Activated naive CD4-positive, alpha-beta T cell treated with anti-CD3 and anti-CD28 coated beads, Interleukin-2, amount 10 ng/mL, durations not matched to agents 7 days and 5 days (primary cell): ENCODE data around the gene CCNE1.
A peak's percentile ranks its signal among the peaks of the same experiment; 100 is the strongest.
"Not testable (repeated sequence)": the region's sequence is repeated elsewhere in the genome, so short reads cannot be mapped to it uniquely, and the experiment has no call there.

Source experiments
- CTCF ChIA-PET: fragments of 350-600 bp; sonication (Branson Sonifier 250); formaldehyde crosslinking; loops from one replicate; lab custom pipeline; 2021; ENCODE audit warnings: antibody characterized with exemption; lab: Charles Lee
- DNase-seq: peaks from one replicate; pipeline ENCODE4 v3.0.0-alpha.2; 2020
- H3K27ac Mint-ChIP-seq: one replicate; pipeline ENCODE4 v1.8.0; 2021; ENCODE audit warnings: mild to moderate bottlenecking, moderate library complexity, mixed read lengths
- H3K27me3 Mint-ChIP-seq: one replicate; pipeline ENCODE4 v1.8.0; 2021; ENCODE audit warnings: mild to moderate bottlenecking, mixed read lengths
- H3K36me3 Mint-ChIP-seq: one replicate; pipeline ENCODE4 v1.8.0; 2021; ENCODE audit warnings: mixed read lengths
- H3K4me1 Mint-ChIP-seq: one replicate; pipeline ENCODE4 v1.8.0; 2021; ENCODE audit warnings: mixed read lengths
- H3K4me3 Mint-ChIP-seq: one replicate; pipeline ENCODE4 v1.8.0; 2021; ENCODE audit warnings: mild to moderate bottlenecking, moderate library complexity, mixed read lengths
- H3K9me3 Mint-ChIP-seq: one replicate; pipeline ENCODE4 v1.8.0; 2021; ENCODE audit warnings: mixed read lengths

CCNE1 gene

DNA sequence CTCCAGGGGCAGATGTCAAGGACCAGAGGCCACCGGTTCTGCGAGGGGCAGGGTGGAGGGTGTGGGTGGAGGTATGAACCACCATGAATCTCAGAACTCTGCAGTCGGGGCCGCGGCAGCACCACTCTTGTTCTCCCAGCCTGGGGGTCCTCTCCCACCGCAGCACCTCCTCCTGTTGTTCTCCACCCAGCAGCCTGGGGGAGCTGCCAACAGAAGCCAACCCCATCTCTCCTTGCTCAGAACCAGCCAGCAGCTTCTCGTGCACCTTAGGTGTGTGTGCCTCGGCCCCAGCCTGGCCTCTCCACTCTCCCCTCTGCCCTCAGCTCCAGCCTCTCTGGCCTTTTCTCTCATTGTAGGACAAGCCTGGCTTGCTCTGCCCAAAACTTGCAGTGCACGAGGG is 31.9 kb upstream of the CCNE1 start:
- Mint-ChIP-seq H3K36me3 (no peaks in the 10 kb centered on the region), H3K4me3 (no peak overlapping the region), H3K27me3 (peaks cover 13% of the 10 kb centered on the region), H3K4me1 (no peaks in the 10 kb centered on the region), H3K27ac (no peak overlapping the region), H3K9me3 (no peaks in the 10 kb centered on the region)
- CTCF ChIA-PET: interaction anchor here (1.4 kb wide), 1 partner anchor 20 kb away, joined by 4 read pairs; no protein-coding TSS in a partner anchor
- no peak for DNase-seq

DNA sequence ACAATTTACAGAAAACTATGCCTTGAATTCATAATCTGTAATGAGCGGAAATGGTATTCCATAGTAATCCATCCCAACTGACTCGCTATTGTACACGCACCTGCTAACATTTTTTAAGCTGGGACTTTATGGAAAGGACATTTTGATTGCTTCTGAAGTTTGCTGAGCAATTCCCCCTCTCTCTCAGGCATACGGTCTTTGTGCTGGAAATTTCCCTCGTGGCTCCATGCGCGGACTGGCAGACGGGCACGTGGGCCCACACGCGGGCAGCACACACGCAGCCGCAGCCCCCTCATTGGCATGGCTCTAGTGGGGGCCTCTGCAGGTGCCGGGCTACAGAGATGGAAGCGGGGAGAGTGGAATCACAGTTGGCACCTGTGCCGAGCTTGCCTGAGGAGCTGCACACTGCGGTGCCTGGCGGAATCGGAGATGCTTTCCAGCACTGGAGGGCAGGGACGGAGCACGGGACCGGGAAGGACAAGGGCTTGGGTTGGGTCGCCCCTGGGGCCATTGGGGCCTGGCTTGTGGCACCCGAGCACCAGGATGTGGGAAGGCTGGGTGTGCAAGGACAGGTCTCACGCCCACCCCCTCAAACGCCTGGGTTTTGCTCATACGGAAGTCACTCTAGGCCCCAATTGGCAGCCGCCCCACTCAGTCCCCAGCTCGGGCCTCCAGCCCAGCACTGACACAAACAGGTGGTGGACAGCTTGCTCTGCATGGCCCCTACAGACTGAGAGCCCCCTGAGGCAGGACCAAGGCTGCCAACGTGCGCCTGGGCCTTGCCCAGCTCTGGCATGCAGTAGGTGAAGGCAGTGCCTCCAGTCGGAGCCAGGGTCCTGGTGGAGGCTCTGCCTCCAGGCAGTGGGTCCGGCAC is 30.2 kb upstream of the CCNE1 start:
- Mint-ChIP-seq H3K36me3 (no peaks in the 10 kb centered on the region), H3K4me3 (no peak overlapping the region), H3K27ac (no peak overlapping the region), H3K27me3 (peaks cover 21% of the 10 kb centered on the region), H3K4me1 (peaks cover 3% of the 10 kb centered on the region), H3K9me3 (no peaks in the 10 kb centered on the region)
- CTCF ChIA-PET: no interaction called here
- no peak for DNase-seq

DNA sequence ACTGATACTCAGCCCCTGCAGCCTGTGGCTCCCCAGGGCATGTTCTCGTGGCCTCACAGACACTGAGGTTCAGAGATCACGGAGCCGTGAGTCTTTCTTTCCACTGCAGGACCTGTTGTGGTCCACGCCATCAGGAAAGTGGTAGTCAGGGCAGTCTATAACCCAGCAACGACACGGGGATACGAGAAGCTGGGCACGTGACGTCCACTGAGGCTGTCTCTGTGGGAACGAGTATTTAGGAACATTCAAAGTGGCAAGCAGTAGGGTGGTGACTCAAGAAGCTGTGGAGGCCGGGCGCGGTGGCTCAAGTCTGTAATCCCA is 29.6 kb upstream of the CCNE1 start:
- CTCF ChIA-PET: no interaction called here
- peaks cover 23% of the 10 kb centered on the region for H3K27me3 Mint-ChIP-seq

DNA sequence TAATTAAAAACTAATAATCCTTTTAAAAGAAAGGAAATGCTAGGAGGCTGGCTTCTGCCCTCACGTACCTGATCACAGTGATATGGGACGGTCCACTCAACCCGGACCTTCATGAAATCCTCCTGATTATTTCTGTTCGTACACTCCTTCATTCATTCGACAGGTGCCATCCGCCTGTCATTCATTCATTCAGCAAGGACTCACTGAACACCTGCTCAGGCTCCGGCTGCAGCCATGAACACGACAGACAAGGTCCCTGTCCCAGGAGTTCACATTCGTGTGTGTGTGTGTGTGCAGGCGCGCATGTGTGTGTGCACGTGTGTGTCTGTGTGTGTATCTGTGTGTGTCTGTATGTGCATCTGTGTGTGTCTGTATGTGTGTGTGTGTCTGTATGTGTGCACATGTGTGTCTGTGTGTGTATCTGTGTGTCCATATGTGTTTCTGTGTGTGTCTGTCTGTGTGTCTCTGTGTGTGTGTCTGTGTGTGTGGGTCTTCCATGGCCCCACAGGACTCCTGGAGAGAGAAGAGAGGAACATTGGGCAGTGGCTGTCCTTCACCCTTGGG is 28.1 kb upstream of the CCNE1 start:
- H3K27ac Mint-ChIP-seq: no peak overlapping the region
- no peaks in the 10 kb centered on the region for H3K36me3 Mint-ChIP-seq
- no peaks in the 10 kb centered on the region for H3K9me3 Mint-ChIP-seq
- DNase-seq: no peak
- H3K4me1 Mint-ChIP-seq: peaks cover 3% of the 10 kb centered on the region
- no peak overlapping the region for H3K4me3 Mint-ChIP-seq
- H3K27me3 Mint-ChIP-seq: peaks cover 19% of the 10 kb centered on the region
- CTCF ChIA-PET: no interaction called here

More for the DNA sequence above, 29.6 kb upstream of the CCNE1 start:
- Mint-ChIP-seq H3K4me3 (no peak overlapping the region), H3K27ac (no peak overlapping the region), H3K4me1 (peaks cover 3% of the 10 kb centered on the region), H3K36me3 (no peaks in the 10 kb centered on the region), H3K9me3 (no peaks in the 10 kb centered on the region)
- no peak for DNase-seq

DNA sequence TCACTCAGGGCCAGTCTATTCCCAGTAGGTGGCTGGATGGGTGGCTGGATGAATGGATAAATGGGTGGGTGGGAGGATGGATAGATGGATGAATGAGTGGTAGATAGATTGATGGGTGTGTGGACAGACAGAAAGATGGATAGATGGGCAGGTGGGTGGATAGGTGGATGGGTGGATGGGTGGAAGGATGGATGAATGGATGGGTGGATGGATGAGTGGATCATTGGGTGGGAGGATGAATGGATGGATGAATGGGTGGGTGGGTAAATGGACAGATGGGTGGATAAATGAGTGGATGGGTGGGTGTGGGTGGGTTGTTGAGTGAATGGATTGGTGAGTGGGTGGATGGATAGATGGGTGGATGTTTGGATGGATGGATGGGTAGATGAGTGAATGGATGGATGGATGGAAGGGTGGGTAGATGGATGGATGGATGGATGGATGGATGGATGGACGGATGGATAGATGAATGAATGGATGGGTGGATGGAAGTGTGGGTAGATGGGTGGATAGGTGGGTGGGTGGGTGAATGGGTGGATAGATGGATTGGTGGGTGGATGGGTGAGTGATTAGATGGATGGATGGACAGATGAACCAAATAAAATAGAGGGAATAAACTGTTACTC is 27.1 kb upstream of the CCNE1 start:
- Mint-ChIP-seq H3K27me3 (peaks cover 16% of the 10 kb centered on the region), H3K36me3 (no peaks in the 10 kb centered on the region), H3K9me3 (no peaks in the 10 kb centered on the region), H3K27ac (no peak overlapping the region), H3K4me3 (no peak overlapping the region), H3K4me1 (peaks cover 3% of the 10 kb centered on the region)
- CTCF ChIA-PET: interaction anchor here (1.2 kb wide), 1 partner anchor 88 kb away, joined by 3 read pairs; no protein-coding TSS in a partner anchor
- no peak for DNase-seq

DNA sequence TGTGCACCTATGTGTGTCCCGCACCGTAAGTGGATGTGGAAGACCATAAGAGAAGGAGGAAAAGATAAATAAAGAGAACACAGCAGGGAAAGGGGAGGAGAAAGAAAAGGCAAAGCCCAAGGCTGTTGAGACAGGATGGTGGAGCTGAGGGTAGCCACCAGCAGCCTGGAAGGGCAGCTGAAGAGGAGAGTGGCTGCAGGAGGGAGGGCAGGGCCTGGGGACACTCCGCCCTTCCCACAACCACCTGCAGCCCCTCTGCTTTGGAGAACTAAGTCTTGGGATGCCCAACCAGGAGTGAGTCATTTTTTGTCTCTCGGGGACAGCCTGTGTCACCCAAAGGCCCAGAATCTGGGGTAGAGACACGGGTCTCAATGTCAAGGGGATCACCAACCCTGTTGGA is 26.4 kb upstream of the CCNE1 start:
- Mint-ChIP-seq H3K9me3 (no peaks in the 10 kb centered on the region), H3K4me3 (no peak overlapping the region), H3K27ac (no peak overlapping the region), H3K36me3 (no peaks in the 10 kb centered on the region), H3K4me1 (peaks cover 6% of the 10 kb centered on the region), H3K27me3 (peaks cover 10% of the 10 kb centered on the region)
- DNase-seq: no peak
- CTCF ChIA-PET: interaction anchor here (1.0 to 2.1 kb wide), 4 partner anchors 15 to 87 kb away, joined by 3 to 8 read pairs (median 4); no protein-coding TSS in a partner anchor

DNA sequence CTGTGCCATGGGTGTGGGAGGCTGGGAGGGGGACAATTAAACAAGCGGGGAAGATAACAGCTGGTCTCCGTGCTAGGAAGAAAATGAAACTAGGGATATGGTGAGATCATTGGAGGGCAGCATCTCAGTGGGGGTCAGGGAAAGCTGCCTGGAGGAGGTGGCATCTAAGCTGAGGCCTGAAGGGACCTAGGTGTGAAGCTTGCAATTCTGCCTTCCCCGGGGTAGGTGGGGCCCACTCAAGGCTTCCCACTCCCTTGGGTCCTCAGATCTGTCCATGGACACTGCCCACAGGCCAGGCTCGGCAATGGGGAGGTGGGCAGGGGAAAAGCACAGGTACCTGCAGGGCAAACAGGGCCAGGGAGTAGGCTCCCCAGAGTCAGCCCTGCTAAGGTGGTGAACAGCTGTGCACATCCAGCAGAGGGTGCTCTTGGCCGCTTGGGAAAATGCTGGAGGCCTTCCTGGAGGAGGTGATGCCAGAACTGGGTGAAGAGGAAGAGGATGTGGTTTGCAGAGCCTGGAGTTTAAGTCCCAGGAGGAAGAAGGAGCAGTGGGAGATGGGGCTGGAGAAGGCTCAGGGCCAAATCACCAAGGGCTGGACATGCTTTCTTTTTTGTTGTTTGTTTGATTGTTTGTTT is 25.7 kb upstream of the CCNE1 start:
- CTCF ChIA-PET: interaction anchor here (1.0 to 2.1 kb wide), 4 partner anchors 14 to 86 kb away, joined by 3 to 8 read pairs (median 4); no protein-coding TSS in a partner anchor
- Mint-ChIP-seq H3K4me3 (no peak overlapping the region), H3K36me3 (no peaks in the 10 kb centered on the region), H3K27ac (no peak overlapping the region), H3K4me1 (peaks cover 6% of the 10 kb centered on the region), H3K27me3 (peaks cover 14% of the 10 kb centered on the region), H3K9me3 (no peaks in the 10 kb centered on the region)
- DNase-seq: peak; percentile 42

DNA sequence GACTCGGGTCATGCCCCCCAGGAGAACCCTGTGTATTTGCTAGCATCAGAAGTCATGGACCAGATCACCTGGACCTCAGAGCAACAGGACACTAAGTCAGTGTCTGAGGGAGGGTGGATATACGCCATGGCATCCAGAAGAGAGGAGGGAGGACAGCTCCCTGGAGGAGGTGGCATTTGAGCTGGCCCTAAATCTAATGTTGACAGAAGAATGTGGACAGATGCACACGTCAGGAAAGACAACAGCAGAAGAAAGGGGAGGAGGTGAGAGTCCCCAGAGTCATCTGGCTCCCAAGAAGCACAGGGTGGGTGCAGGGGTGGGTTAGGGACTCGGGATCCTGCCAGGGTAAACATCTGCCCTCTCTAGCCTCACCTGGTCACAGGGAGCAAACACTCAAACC is 24.5 kb upstream of the CCNE1 start:
- CTCF ChIA-PET: interaction anchor here (2.1 kb wide), 1 partner anchor 27 kb away, joined by 8 read pairs; no protein-coding TSS in a partner anchor
- DNase-seq: no peak
- no peak overlapping the region for H3K27ac Mint-ChIP-seq
- H3K36me3 Mint-ChIP-seq: no peaks in the 10 kb centered on the region
- H3K27me3 Mint-ChIP-seq: peaks cover 17% of the 10 kb centered on the region
- peaks cover 6% of the 10 kb centered on the region for H3K4me1 Mint-ChIP-seq
- H3K4me3 Mint-ChIP-seq: no peak overlapping the region
- H3K9me3 Mint-ChIP-seq: no peaks in the 10 kb centered on the region

DNA sequence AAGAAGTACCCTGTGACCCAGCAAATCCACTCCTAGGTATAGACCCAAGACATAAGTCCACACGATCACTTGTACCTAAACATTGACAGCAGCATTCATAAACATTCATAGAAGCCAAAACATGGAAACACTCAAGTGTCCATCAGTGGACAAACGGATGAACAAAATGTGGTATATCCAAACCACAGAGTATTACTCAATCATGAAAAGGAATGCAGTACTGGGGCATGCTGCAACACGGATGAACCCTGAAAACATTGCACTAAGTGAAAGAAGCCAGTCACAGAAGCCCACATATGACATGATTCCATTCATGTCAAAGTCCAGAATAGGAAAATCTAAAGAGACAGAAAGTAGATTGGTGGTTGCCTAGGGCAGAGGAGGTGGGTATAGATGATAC is 22.8 kb upstream of the CCNE1 start:
- Mint-ChIP-seq H3K9me3 (no peaks in the 10 kb centered on the region), H3K4me1 (peaks cover 6% of the 10 kb centered on the region), H3K36me3 (no peaks in the 10 kb centered on the region), H3K27ac (no peak overlapping the region), H3K27me3 (peaks cover 18% of the 10 kb centered on the region), H3K4me3 (no peak overlapping the region)
- CTCF ChIA-PET: no interaction called here
- DNase-seq: no peak

DNA sequence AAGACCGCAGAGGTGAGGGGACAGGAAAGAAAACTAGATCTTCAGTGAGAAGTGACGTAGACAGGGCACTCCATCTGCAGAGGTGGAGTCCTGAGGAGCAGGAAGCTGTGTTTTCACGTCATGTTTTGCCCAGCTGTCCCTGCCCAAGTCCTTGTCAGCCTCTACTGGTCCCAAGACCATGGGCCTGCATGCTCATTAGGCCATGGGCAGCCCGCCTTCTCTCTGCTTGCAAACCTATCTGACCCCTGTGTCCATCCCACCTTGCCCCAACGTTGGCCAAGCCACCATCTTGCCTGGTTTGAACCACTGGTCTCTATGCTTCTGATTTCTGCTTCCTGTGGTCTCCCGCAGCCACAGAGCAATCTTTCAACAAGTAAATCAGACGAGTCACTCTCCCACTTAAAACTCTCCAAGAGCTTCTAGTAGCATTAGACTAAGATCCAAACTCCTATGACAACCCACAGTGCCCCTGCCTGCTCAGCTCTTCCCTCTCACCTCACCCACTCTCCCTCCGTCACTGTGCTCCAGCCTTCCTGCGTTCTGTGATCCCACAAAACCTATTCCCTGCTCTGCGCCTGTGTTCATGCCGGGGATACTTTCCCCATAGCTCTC is 18.6 kb upstream of the CCNE1 start:
- CTCF ChIA-PET: interaction anchor here (1.1 kb wide), 1 partner anchor 33 kb away, joined by 3 read pairs; no protein-coding TSS in a partner anchor
- Mint-ChIP-seq H3K36me3 (no peaks in the 10 kb centered on the region), H3K4me1 (peaks cover 3% of the 10 kb centered on the region), H3K4me3 (no peak overlapping the region), H3K9me3 (no peaks in the 10 kb centered on the region), H3K27me3 (peaks cover 19% of the 10 kb centered on the region), H3K27ac (no peak overlapping the region)
- DNase-seq: no peak

DNA sequence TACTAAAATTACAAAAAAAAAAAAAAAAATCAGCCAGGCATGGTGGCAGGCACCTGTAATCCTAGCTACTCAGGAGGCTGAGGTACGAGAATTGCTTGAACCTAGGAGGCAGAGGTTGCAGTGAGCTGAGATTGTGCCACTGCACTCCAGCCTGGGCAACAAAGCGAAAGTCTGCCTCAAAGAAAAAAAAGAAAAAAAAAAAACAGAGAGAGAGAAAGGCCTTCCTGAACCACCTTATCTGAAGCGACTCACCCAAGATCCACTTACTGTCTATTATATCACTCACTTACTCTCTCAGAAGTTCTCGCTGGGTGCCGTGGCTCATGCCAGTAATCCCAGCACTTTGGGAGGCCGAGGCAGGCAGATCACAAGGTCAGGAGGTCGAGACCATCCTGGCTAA is 17.3 kb upstream of the CCNE1 start:
- not testable (repeated sequence) for H3K4me3 Mint-ChIP-seq, H3K4me1 Mint-ChIP-seq

DNA sequence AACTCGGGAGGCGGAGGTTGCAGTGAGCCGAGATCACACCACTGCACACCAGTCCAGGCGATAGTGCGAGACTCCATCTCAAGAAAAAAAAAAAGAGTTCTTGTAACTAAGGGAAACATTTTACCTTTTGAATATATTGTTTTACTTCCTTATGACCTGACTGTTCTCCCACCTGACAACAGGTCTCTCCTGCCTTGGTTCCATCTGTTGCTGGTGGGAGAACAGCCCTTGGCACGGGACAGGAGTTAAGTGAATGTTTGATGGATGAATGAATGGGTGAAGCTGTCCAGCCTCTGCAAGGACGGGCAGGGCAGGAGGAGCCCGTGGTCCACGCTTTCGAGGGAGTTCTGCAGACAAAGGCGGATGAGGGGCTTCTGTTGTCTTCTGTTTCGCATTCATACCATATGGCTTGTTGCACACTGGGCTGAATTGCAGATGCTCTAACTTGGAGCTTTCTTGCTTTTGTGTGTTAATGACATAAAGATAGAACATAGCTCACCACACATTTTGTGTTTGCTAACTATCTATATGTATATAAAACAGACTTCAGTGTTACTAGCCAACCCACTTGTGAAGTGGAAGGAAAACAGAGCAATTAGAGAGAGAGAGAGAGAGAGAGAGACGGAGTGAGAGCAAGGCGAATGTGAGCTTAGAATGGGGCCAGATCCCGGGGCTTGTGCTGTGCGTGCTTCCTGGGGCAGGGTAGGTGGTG is 16.2 kb upstream of the CCNE1 start:
- Mint-ChIP-seq H3K27ac (no peak overlapping the region), H3K4me3 (no peak overlapping the region), H3K27me3 (peaks cover 18% of the 10 kb centered on the region), H3K9me3 (no peaks in the 10 kb centered on the region), H3K36me3 (no peaks in the 10 kb centered on the region), H3K4me1 (no peaks in the 10 kb centered on the region)
- no peak for DNase-seq
- CTCF ChIA-PET: interaction anchor here (1.2 kb wide), 1 partner anchor 101 kb away, joined by 4 read pairs; no protein-coding TSS in a partner anchor

More for the DNA sequence above, 17.3 kb upstream of the CCNE1 start:
- not testable (repeated sequence) for DNase-seq, H3K27ac Mint-ChIP-seq, H3K9me3 Mint-ChIP-seq, H3K36me3 Mint-ChIP-seq
- CTCF ChIA-PET: interaction anchor here (1.1 kb wide), 1 partner anchor 34 kb away, joined by 3 read pairs; no protein-coding TSS in a partner anchor
- peaks cover 19% of the 10 kb centered on the region for H3K27me3 Mint-ChIP-seq

DNA sequence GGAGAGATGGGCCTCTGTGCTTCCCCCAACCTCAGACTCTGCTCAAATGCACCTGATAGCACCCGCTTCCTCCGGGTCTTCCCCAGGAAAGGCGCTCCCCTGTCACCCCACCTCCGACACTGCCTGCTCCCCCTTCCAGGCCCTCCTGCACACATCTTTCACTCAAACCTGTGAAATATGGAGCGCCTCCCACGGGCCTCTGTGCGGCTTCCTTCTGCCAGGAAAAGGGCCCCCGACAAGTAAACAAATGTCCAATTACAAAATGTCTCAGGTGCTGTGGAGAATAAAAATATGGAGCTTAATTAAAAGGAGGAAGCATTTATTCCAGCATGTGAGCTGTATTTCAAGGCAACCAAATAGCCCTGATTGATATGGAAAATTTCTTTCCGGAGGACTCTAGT is 15.6 kb upstream of the CCNE1 start:
- no peak for DNase-seq
- Mint-ChIP-seq H3K4me3 (no peak overlapping the region), H3K9me3 (no peaks in the 10 kb centered on the region), H3K27me3 (peaks cover 14% of the 10 kb centered on the region), H3K36me3 (no peaks in the 10 kb centered on the region), H3K27ac (no peak overlapping the region), H3K4me1 (no peaks in the 10 kb centered on the region)
- CTCF ChIA-PET: interaction anchor here (1.2 kb wide), 1 partner anchor 102 kb away, joined by 4 read pairs; no protein-coding TSS in a partner anchor
